DMS 273 (cell line): ENCODE measurements around the gene NAT9.

Source experiments
- DNase-seq: peaks from one replicate; lab custom pipeline; 2025; ENCODE audit not compliant: unreplicated experiment; lab: John Stamatoyannopoulos, UW

The NAT9 gene

GRCh38 chr17:74731347-74731605 is 44.9 kb downstream of the NAT9 start:
- no peak for DNase-seq

- no peak for DNase-seq
Observed at GRCh38 chr17:74730491-74731346, 45.4 kb downstream of the NAT9 start.

DNA sequence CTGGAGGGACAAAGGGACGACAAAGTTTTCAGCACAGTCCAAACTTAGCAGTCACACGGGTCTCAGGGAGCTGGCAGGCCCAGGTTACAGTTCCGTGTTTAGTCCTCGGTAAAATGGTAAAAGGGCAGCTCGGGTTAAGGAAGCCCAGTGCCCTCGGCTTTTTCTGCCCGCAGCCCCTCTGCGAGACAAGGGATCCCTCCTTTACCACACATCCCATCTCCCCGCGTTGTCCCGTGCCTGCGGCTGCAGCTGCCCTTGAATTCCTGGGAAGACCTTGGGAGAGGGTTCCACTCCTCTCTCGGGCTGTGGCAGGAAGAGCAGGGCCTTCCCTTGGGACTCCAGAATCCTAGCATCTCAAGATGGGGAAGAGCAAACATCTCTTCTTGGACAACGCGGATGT is 46.3 kb downstream of the NAT9 start:
- no peak for DNase-seq

DNA sequence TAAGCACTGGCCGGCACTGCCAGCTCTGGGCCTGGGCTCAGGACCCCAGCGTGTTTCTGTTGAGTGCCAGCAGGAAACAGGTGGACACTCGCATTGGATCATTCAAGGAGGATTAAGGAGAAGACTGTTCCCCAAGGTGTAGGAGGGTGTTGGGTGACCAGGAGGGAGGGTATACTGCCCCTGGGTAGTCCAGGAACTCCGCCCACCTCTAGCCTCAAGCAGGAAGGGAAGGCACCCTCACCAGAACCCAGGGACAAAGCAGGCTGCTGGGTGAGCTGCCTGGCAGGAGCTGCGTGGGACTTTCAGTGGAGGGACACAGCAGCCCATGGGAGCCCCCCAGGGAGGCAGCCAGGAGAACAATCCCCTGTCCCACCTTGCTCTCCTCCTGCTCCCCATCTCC is 46.8 kb downstream of the NAT9 start:
- no peak for DNase-seq

GRCh38 chr17:74728702-74729075 is 47.5 kb downstream of the NAT9 start:
- no peak for DNase-seq

DNA sequence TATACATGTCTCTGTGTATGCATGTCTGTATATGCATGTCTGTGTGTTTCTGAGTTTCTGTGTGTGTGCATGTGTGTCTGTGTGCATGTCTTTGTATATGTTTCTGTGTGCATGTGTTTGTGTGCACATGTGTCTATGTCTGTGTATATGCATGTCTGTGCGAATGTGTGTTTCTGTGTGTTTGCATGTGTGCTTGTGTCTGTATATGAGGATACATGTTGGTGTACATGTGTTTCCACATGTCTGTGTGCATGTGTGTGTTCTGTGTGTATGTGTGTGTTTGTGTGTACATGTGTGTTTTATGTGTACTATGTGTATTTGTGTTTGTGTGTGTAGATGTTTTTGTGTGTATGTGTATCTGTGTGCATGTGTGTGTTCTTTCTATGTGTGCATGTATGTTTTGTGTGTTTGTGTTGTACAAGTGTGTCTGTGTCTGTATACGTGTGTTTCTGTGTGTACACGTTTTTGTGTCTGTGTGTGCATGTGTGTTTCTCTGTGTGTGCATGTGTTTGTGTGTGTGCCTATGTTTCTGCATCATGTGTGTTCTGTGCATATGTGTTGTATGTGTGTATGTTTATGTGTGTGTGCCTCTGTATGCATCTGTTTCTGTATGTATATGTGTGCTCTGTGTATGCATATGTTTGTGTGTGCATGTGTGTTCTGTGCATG is 48.0 kb downstream of the NAT9 start:
- DNase-seq, result no peak

DNA sequence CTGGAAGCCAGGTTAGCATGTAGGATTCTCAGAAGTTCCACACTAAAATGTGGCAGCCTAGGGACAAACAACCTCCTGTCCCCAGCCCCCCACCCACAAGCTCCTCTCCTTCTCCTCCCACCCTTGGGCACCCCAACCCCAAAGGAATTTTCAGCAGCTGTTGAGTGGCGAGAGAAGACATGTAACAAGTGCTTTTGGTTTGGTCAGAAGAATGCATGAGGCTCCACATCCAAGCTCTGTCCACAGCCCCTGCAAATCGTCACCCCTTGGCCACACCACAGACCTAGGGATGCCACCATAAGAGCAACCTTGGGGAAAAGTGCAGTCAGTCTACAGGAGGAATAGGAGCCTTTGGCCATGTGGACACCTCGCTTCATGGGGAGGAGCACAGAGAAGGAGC is 51.0 kb downstream of the NAT9 start:
- DNase-seq, result no peak

- DNase-seq, result no peak
Observed at GRCh38 chr17:74723891-74724290, 52.3 kb downstream of the NAT9 start.

GRCh38 chr17:74722782-74723181 is 53.4 kb downstream of the NAT9 start:
- no peak for DNase-seq
